Activated naive CD8-positive, alpha-beta T cell treated with anti-CD3 and anti-CD28 coated beads, Interleukin-2, amount 50 U/mL, for 24 hours (primary cell): ENCODE data around the gene ICE1.

Experiments used
- ATAC-seq: fragments of 150-1000 bp; cut with Tn5 transposase; one replicate; pipeline ENCODE4 v1.10.0; 2021
- DNase-seq: peaks from one replicate; pipeline ENCODE4 v3.0.0; 2021
- H3K27ac Mint-ChIP-seq: one replicate; pipeline ENCODE4 v1.8.0; 2021; ENCODE audit warnings: mild to moderate bottlenecking, mixed read lengths
- H3K27me3 Mint-ChIP-seq: one replicate; pipeline ENCODE4 v1.8.0; 2021; ENCODE audit warnings: mixed read lengths
- H3K36me3 Mint-ChIP-seq: one replicate; pipeline ENCODE4 v1.8.0; 2021; ENCODE audit warnings: low read depth, mixed read lengths
- H3K4me1 Mint-ChIP-seq: one replicate; pipeline ENCODE4 v1.8.0; 2021; ENCODE audit warnings: mixed read lengths
- H3K4me3 Mint-ChIP-seq: one replicate; pipeline ENCODE4 v1.8.0; 2021; ENCODE audit warnings: mild to moderate bottlenecking, moderate library complexity, mixed read lengths
- H3K9me3 Mint-ChIP-seq: one replicate; pipeline ENCODE4 v1.8.0; 2021; ENCODE audit warnings: mixed read lengths

Gene ICE1

DNA sequence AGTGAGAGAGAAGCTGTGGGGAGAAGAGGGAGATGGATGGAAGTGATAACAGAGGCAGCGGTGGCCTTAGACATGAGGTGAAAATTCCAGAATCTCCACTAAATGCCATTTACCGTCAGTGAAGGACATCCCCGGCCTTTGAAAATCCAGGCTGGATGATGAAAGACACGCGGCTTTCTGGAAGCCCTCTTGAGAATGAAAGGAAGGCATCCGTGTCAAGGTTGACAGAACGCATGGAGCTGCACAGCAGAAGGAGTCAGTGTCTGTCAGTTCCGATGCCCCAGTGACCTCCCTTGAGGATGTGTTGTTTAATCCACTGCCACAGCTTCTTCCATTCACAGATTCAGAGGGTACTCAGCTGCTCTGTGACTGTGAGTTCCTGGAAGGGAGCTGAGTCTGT is 114.9 kb downstream of the ICE1 start:
- Mint-ChIP-seq H3K4me3 (no peak overlapping the region), H3K36me3 (no peaks in the 10 kb centered on the region), H3K27me3 (peaks cover 9% of the 10 kb centered on the region), H3K27ac (no peak overlapping the region), H3K4me1 (no peaks in the 10 kb centered on the region), H3K9me3 (no peaks in the 10 kb centered on the region)
- ATAC-seq (no peak), DNase-seq (no peak)

DNA sequence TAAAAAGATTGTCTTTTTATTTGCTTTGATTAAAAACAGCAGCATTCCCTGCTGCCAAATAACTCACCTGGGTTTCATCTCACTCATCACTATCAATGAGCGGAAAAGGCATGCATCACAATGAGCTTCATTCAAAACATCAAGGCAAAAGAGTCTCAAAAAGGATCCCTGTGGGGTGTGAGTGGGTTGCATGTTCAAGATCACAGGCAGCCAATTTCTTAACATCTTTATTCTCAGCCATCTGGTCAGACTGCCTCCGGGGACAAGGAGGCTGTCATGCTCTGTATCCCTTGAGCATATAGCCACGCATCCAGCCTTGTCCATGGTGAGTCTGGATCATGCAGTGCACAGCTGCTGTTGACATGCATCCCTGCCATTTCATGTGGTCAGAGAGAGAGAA is 117.1 kb downstream of the ICE1 start:
- DNase-seq (no peak), ATAC-seq (no peak)

More for the DNA sequence above, 117.1 kb downstream of the ICE1 start:
- Mint-ChIP-seq H3K27me3 (peaks cover 9% of the 10 kb centered on the region), H3K4me3 (no peak overlapping the region), H3K4me1 (no peaks in the 10 kb centered on the region), H3K36me3 (no peaks in the 10 kb centered on the region), H3K27ac (no peak overlapping the region), H3K9me3 (no peaks in the 10 kb centered on the region)
